ENCODE measurements around the gene KCNN4. TPM values are rescaled to one million over a fixed set of nuclear protein-coding genes. Genes with fewer than 3 reads are reported as not detected.

Gene KCNN4
- total RNA-seq, 1 experiment from 2014 or later = 3.0 TPM

DNA sequence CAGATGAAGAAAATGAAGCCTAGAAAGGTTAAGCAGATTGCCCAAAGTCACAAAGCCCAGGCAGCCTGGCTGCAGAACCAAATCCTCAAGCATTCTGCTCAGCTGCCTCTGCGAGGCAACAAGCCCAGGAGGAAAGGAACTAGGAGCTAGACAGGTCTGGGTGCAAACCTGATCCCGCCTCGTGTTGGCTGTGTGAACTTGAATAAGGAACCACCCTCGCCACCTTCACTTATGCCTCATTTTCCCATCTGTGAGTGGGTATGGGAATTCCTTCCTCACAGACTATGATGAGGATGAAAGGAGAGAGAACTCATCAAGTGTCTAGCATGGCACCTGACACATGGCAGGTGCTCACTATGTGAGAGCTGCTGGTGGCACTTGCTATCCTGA lies 32.6 kb downstream of the KCNN4 start:
- no TSS peak for BruUV-seq (replicated peaks)
- intact Hi-C loops (cut with micrococcal nuclease; ENCODE audit: unreplicated experiment) = no loop called here
- Mint-ChIP-seq H3K27me3 (ENCODE audit: insufficient read depth, unreplicated experiment) (no peaks in the 10 kb centered on the region), H3K4me3 (ENCODE audit: unreplicated experiment) (no peak overlapping the region), H3K27ac (ENCODE audit: unreplicated experiment) (no peak overlapping the region), H3K36me3 (ENCODE audit: insufficient read depth, unreplicated experiment) (peaks cover 50% of the 10 kb centered on the region), H3K9me3 (ENCODE audit: unreplicated experiment) (no peaks in the 10 kb centered on the region), H3K4me1 (ENCODE audit: low read depth, unreplicated experiment) (peaks cover 18% of the 10 kb centered on the region)
- TF ChIP-seq, protein P1, sequence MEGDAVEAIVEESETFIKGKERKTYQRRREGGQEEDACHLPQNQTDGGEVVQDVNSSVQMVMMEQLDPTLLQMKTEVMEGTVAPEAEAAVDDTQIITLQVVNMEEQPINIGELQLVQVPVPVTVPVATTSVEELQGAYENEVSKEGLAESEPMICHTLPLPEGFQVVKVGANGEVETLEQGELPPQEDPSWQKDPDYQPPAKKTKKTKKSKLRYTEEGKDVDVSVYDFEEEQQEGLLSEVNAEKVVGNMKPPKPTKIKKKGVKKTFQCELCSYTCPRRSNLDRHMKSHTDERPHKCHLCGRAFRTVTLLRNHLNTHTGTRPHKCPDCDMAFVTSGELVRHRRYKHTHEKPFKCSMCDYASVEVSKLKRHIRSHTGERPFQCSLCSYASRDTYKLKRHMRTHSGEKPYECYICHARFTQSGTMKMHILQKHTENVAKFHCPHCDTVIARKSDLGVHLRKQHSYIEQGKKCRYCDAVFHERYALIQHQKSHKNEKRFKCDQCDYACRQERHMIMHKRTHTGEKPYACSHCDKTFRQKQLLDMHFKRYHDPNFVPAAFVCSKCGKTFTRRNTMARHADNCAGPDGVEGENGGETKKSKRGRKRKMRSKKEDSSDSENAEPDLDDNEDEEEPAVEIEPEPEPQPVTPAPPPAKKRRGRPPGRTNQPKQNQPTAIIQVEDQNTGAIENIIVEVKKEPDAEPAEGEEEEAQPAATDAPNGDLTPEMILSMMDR (IDR thresholded peaks at IDR 0.05; ENCODE audit: insufficient read depth in 1 of 2, low read depth in 1 of 2, low read length in 1 of 2, severe bottlenecking in 1 of 2, unreplicated experiment in 1 of 2) = no peak
- no peaks in the 10 kb centered on the region for H3K9me3 ChIP-seq
- no peaks in the 10 kb centered on the region for H3K4me1 ChIP-seq
- ChIA-PET POLR2A (no interaction called here), CTCF (no interaction called here)
- no peaks in the 10 kb centered on the region for H3K27me3 ChIP-seq (replicated peaks; ENCODE audit: control insufficient read depth, insufficient read depth, low read length)
- peaks cover 2% of the 10 kb centered on the region for H3K36me3 ChIP-seq (ENCODE audit: control insufficient read depth, insufficient read depth, low read length)
- H3K4me3 ChIP-seq (ENCODE audit: low read depth, low read length) = no peak overlapping the region
- DNase-seq = no peak

DNA sequence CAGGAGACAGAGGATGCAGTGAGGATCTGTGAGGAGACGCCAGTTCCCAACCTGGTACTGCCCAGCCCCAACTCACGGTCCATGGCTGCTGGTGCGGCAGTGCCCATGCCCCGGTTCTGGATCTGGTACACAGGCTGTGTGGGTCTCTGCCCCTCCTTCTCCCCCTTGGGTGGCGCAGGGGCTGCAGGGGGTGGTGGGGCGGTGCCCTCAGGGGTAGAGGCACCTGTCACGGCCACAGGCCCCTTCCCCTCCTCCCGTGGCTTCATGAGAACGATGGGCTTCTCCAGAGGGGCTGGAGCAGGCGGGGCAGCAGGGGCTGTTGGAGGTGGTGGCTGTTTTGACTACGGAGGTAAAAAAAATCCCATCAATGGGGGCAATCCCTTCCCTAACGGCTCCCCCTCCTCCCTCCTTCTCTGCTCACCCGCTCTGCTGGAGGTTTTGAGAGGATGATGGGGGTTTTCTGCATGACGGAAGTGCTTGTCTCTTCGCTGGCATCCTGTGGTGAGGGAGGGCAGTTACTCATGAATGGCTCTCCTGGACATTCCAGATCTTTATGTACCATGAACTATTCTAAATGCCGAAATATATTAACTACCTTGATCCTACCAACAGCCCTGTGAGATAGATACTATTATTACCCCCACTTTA lies 33.1 kb downstream of the KCNN4 start:
- no peak for DNase-seq
- intact Hi-C loops (cut with micrococcal nuclease; ENCODE audit: unreplicated experiment) = no loop called here
- H3K4me1 ChIP-seq = no peaks in the 10 kb centered on the region
- no peaks in the 10 kb centered on the region for H3K9me3 ChIP-seq
- Mint-ChIP-seq H3K27me3 (ENCODE audit: insufficient read depth, unreplicated experiment) (no peaks in the 10 kb centered on the region), H3K4me1 (ENCODE audit: low read depth, unreplicated experiment) (peaks cover 13% of the 10 kb centered on the region), H3K36me3 (ENCODE audit: insufficient read depth, unreplicated experiment) (peaks cover 50% of the 10 kb centered on the region), H3K4me3 (ENCODE audit: unreplicated experiment) (no peak overlapping the region), H3K27ac (ENCODE audit: unreplicated experiment) (no peak overlapping the region), H3K9me3 (ENCODE audit: unreplicated experiment) (no peaks in the 10 kb centered on the region)
- POLR2A ChIA-PET = no interaction called here
- CTCF ChIA-PET = interaction anchor here (0.5 kb wide), 1 partner anchor 60 kb away, joined by 5 read pairs; no protein-coding TSS in a partner anchor
- H3K27me3 ChIP-seq (replicated peaks; ENCODE audit: control insufficient read depth, insufficient read depth, low read length) = no peaks in the 10 kb centered on the region
- H3K4me3 ChIP-seq (ENCODE audit: low read depth, low read length) = no peak overlapping the region
- TF ChIP-seq, protein P1 (IDR thresholded peaks at IDR 0.05; ENCODE audit: insufficient read depth in 1 of 2, low read depth in 1 of 2, low read length in 1 of 2, severe bottlenecking in 1 of 2, unreplicated experiment in 1 of 2) = no peak
- BruUV-seq (replicated peaks) = no TSS peak
- H3K36me3 ChIP-seq (ENCODE audit: control insufficient read depth, insufficient read depth, low read length) = peaks cover 3% of the 10 kb centered on the region

DNA sequence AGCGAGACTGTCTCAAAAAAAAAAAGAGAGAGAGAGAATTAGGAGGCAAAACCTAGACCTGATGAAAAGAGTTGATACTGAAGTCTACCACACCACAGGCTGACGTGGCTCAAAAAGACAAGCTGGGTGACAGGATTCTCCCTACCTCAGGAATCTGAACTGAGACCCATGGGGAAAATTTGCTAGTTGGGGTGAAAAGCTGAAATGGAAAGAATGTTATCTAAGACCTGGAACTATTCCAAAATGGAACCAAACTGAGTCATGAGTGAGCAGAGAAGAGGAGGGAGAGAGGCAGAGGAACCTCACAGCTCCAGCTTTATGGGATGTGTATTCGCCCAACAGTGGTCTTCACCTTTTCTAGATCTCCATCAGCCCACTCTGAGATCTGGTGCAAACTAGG lies 37.7 kb downstream of the KCNN4 start:
- POLR2A ChIA-PET = no interaction called here

More for the DNA sequence above, 37.7 kb downstream of the KCNN4 start:
- Mint-ChIP-seq H3K27me3 (ENCODE audit: insufficient read depth, unreplicated experiment) (no peaks in the 10 kb centered on the region), H3K9me3 (ENCODE audit: unreplicated experiment) (no peaks in the 10 kb centered on the region), H3K4me3 (ENCODE audit: unreplicated experiment) (no peak overlapping the region), H3K4me1 (ENCODE audit: low read depth, unreplicated experiment) (peaks cover 4% of the 10 kb centered on the region), H3K27ac (ENCODE audit: unreplicated experiment) (peak overlapping the region; percentile 39), H3K36me3 (ENCODE audit: insufficient read depth, unreplicated experiment) (peaks cover 64% of the 10 kb centered on the region)
- Histone ChIP-seq H3K27me3 (replicated peaks; ENCODE audit: control insufficient read depth, insufficient read depth, low read length) (no peaks in the 10 kb centered on the region), H3K36me3 (ENCODE audit: control insufficient read depth, insufficient read depth, low read length) (peaks cover 10% of the 10 kb centered on the region), H3K4me3 (ENCODE audit: low read depth, low read length) (no peak overlapping the region), H3K4me1 (peaks cover 9% of the 10 kb centered on the region), H3K9me3 (no peaks in the 10 kb centered on the region)
- CTCF ChIA-PET = no interaction called here
- TF ChIP-seq, protein P1 (IDR thresholded peaks at IDR 0.05; ENCODE audit: insufficient read depth in 1 of 2, low read depth in 1 of 2, low read length in 1 of 2, severe bottlenecking in 1 of 2, unreplicated experiment in 1 of 2) = no peak
- intact Hi-C loops (cut with micrococcal nuclease; ENCODE audit: unreplicated experiment) = no loop called here
- no TSS peak for BruUV-seq (replicated peaks)
- DNase-seq = no peak
